Loucy (cell line): Measurements from ENCODE around the gene ATXN2L.

Source experiments
- H2AFZ ChIP-seq: fragments of 200-600 bp; sonication (generic); 2 replicates; pipeline ENCODE4 v1.6.0; 2016; ENCODE audit warnings: antibody characterized with exemption, mild to moderate bottlenecking, low read length, moderate library complexity
- H3F3A ChIP-seq: fragments of 200-600 bp; 2 replicates; pipeline ENCODE4 v1.6.0; 2016; ENCODE audit warnings: antibody characterized with exemption, low read depth, mild to moderate bottlenecking
- H3K27me3 ChIP-seq: fragments of 200-600 bp; sonication (generic); 2 replicates; pipeline ENCODE4 v1.6.1; 2014; ENCODE audit warnings: low read length, mild to moderate bottlenecking; ENCODE audit not compliant: insufficient read depth, poor library complexity, severe bottlenecking
- H3K36me3 ChIP-seq: fragments of 200-600 bp; sonication (generic); 2 replicates; pipeline ENCODE4 v1.6.1; 2016; ENCODE audit warnings: low read length; ENCODE audit not compliant: insufficient read depth
- H3K4me1 ChIP-seq: fragments of 200-600 bp; sonication (generic); 2 replicates; pipeline ENCODE4 v1.5.1; 2014; ENCODE audit warnings: low read length, mild to moderate bottlenecking; ENCODE audit not compliant: insufficient read depth, poor library complexity, severe bottlenecking
- H3K4me2 ChIP-seq: fragments of 200-600 bp; sonication (generic); 2 replicates; pipeline ENCODE4 v1.6.0; 2014; ENCODE audit warnings: antibody characterized with exemption, low read length, low read depth, mild to moderate bottlenecking; ENCODE audit not compliant: poor library complexity, severe bottlenecking
- H3K4me3 ChIP-seq: fragments of 200-600 bp; sonication (generic); 2 replicates; pipeline ENCODE4 v1.5.1; 2014; ENCODE audit warnings: low read length, mild to moderate bottlenecking, mixed read lengths; ENCODE audit not compliant: poor library complexity, severe bottlenecking
- H3K79me2 ChIP-seq: fragments of 200-600 bp; sonication (generic); 2 replicates; pipeline ENCODE4 v1.6.1; 2014; ENCODE audit warnings: low read length; ENCODE audit not compliant: insufficient read depth
- H3K9ac ChIP-seq: fragments of 200-600 bp; sonication (generic); 2 replicates; pipeline ENCODE4 v1.6.0; 2014; ENCODE audit warnings: mild to moderate bottlenecking, low read depth, low read length, moderate library complexity; ENCODE audit not compliant: poor library complexity, severe bottlenecking
- H3K9me2 ChIP-seq: fragments of 200-600 bp; sonication (generic); replicated peaks from 2 replicates; pipeline ENCODE4 v1.6.1; 2016; ENCODE audit warnings: low read depth, low read length, mixed read lengths
- H3K9me3 ChIP-seq: fragments of 200-600 bp; sonication (generic); 2 replicates; pipeline ENCODE4 v1.6.1; 2014; ENCODE audit warnings: mild to moderate bottlenecking, antibody characterized with exemption, low read length, low read depth; ENCODE audit not compliant: insufficient read depth
- H4K20me1 ChIP-seq: fragments of 200-600 bp; sonication (generic); 2 replicates; pipeline ENCODE4 v1.6.0; 2014; ENCODE audit warnings: antibody characterized with exemption, low read length, mild to moderate bottlenecking; ENCODE audit not compliant: insufficient read depth, poor library complexity, severe bottlenecking
- CTCF ChIP-seq: fragments of 200-600 bp; sonication (generic); conservative IDR thresholded peaks from 2 replicates; pipeline ENCODE4 v1.5.1; 2014; ENCODE audit warnings: mild to moderate bottlenecking, antibody characterized with exemption, low read length
- EZH2phosphoT487 ChIP-seq: fragments of 200-600 bp; IDR thresholded peaks from 2 replicates; pipeline ENCODE4 v1.6.1; 2018; ENCODE audit warnings: antibody characterized with exemption, mild to moderate bottlenecking, moderate library complexity, borderline replicate concordance

The ATXN2L gene

GRCh38 chr16:28835864-28836760, 13.3 kb downstream of the ATXN2L start:
- Histone ChIP-seq H3K9ac (no peak overlapping the region), H4K20me1 (peaks cover 49% of the 10 kb centered on the region), H3K4me3 (no peak overlapping the region), H3K79me2 (peaks cover 15% of the 10 kb centered on the region; the same call in 1 of the 2 replicates), H3K27me3 (no peaks in the 10 kb centered on the region), H3K9me2 (no peaks in the 10 kb centered on the region), H3K4me2 (no peak overlapping the region), H3F3A (peaks cover 11% of the 10 kb centered on the region; the same call in 1 of the 2 replicates), H3K4me1 (no peaks in the 10 kb centered on the region), H3K36me3 (peaks cover 78% of the 10 kb centered on the region; the same call in 1 of the 2 replicates), H2AFZ (no peak overlapping the region), H3K9me3 (no peaks in the 10 kb centered on the region)
- TF ChIP-seq CTCF (no peak), EZH2phosphoT487 (no peak)

GRCh38 chr16:28836761-28837064, 13.9 kb downstream of the ATXN2L start:
- H3K9ac ChIP-seq: no peak overlapping the region
- no peak overlapping the region for H3K4me3 ChIP-seq
- H2AFZ ChIP-seq: no peak overlapping the region
- H3F3A ChIP-seq: peaks cover 11% of the 10 kb centered on the region; the same call in 1 of the 2 replicates
- no peaks in the 10 kb centered on the region for H3K4me1 ChIP-seq
- no peaks in the 10 kb centered on the region for H3K27me3 ChIP-seq
- H3K36me3 ChIP-seq: peaks cover 72% of the 10 kb centered on the region; the same call in 1 of the 2 replicates
- TF ChIP-seq CTCF (no peak), EZH2phosphoT487 (no peak)
- no peaks in the 10 kb centered on the region for H3K9me2 ChIP-seq
- peaks cover 48% of the 10 kb centered on the region for H4K20me1 ChIP-seq
- peaks cover 11% of the 10 kb centered on the region; the same call in 1 of the 2 replicates for H3K79me2 ChIP-seq
- H3K9me3 ChIP-seq: no peaks in the 10 kb centered on the region
- H3K4me2 ChIP-seq: no peak overlapping the region

- peaks cover 11% of the 10 kb centered on the region; the same call in 1 of the 2 replicates for H3F3A ChIP-seq
- H4K20me1 ChIP-seq: peaks cover 36% of the 10 kb centered on the region
- H3K4me1 ChIP-seq: no peaks in the 10 kb centered on the region
- no peaks in the 10 kb centered on the region for H3K9me3 ChIP-seq
- no peak overlapping the region for H3K4me3 ChIP-seq
- H2AFZ ChIP-seq: no peak overlapping the region
- H3K36me3 ChIP-seq: peaks cover 72% of the 10 kb centered on the region; the same call in 1 of the 2 replicates
- no peak overlapping the region for H3K4me2 ChIP-seq
- no peak overlapping the region for H3K9ac ChIP-seq
- H3K9me2 ChIP-seq: no peaks in the 10 kb centered on the region
- no peaks in the 10 kb centered on the region for H3K27me3 ChIP-seq
- TF ChIP-seq CTCF: no peak
- TF ChIP-seq EZH2phosphoT487: no peak
- H3K79me2 ChIP-seq: peaks cover 2% of the 10 kb centered on the region; the same call in 1 of the 2 replicates
Measured at GRCh38 chr16:28837672-28838557, 15.1 kb downstream of the ATXN2L start.
